Measurements from ENCODE around the gene OLAH. TPM values are rescaled to one million over a fixed set of nuclear protein-coding genes. Genes with fewer than 3 reads are reported as not detected.
"Not testable (repeated sequence)": the region's sequence is repeated elsewhere in the genome, so short reads cannot be mapped to it uniquely, and the experiment has no call there.

OLAH gene
- 1 to 10 TPM in 1 of 2 donors, not detected in 1; 1.1 TPM for total RNA-seq
- 1 to 10 TPM; 2.5 to 4.4 TPM for polyA plus RNA-seq
- long read RNA-seq, donor 1, partial matches to known transcripts: 0 of 1 reads
- long read RNA-seq, donor 1, other reads (novel, unspliced or antisense): 0 of 1 reads
- long read RNA-seq, donor 2: 0 reads

DNA sequence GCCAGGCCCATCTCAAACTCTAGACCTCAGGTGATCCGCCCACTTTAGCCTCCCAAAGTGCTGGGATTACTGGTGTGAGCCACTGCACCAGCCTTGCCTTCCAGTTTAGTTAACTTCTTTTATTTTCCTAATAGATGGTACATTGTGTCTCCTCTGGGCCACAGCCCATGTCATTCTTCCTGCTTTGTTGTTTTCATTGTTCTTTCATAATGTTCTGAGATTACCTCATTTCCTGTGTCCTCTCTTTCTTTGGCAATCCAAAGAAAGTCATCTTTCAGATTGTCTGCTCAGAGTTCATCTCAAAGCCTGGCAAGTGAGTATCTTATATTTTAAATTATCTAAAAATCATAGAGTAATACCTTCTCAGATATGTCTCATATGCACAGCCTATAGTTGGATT, at the start of gene OLAH:
TSS of gene OLAH (plus strand) at position 270 of the 400 bp plus-strand sequence. CDS start 3,346 bp downstream, outside the sequence.
- intact Hi-C loops (cut with DNase I): no loop called here
- H3K9me3 ChIP-seq (ENCODE audit: control insufficient read depth, low read length): no peaks in the 10 kb centered on the region
- no peak within 1 kb of the TSS for H3K4me3 ChIP-seq (ENCODE audit: low read length in 2 of 2)
- peaks cover 2 to 3% of the 10 kb centered on the region in 2 donors for H3K4me1 ChIP-seq (ENCODE audit: control insufficient read depth in 1 of 2, insufficient read depth in 2 of 2, low read length in 2 of 2)
- ATAC-seq (ENCODE audit: low FRiP score): no peak
- WGBS, 2 donors: 97 to 100% methylated on average over 1 of the region's 1 CpG
- no peak for DNase-seq
- no peak within 1 kb of the TSS for H3K27ac ChIP-seq (ENCODE audit: low read depth in 1 of 2, low read length in 2 of 2)
- no peaks in the 10 kb centered on the region for H3K36me3 ChIP-seq (ENCODE audit: control insufficient read depth in 1 of 2, insufficient read depth in 2 of 2, low read length in 1 of 2)
- no peaks in the 10 kb centered on the region for H3K27me3 ChIP-seq (ENCODE audit: control insufficient read depth in 1 of 2, insufficient read depth in 2 of 2, low read length in 1 of 2)

DNA sequence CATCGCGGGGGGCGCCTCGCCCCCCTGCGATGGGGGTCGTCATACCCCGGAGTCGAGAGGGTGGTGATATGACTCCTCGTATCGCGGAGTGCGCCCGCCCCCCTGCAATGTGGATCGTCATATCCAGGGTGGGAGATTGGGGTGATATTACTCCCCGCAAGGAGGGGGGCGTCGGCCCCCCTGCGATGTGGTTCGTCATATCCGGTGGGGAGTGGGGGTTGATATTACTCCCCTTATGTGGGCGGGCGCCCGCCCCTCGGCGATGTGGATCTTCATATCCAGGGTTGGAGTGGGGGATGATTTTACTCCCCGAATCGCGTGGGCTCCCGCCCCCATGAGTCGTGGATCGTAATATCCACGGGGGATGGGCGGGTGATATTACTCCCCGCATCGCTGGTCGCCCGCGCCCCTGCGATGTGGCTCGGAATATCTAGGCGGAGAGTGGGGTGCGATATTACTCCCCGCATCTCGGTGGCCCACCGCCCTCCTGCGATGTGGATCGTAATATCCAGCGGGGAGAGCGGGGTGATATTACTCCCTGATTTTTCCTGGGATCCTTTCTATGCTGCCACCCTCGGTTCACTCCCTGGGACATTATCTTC, 47.7 kb upstream of the OLAH start:
- 58 to 85% methylated on average over 50 of the region's 50 CpGs for WGBS, 2 donors
- no peaks in the 10 kb centered on the region for H3K36me3 ChIP-seq (ENCODE audit: control insufficient read depth in 1 of 2, insufficient read depth in 2 of 2, low read length in 1 of 2)
- intact Hi-C loops (cut with DNase I): no loop called here
- H3K4me3 ChIP-seq (ENCODE audit: low read length in 2 of 2): no peak overlapping the region
- no peaks in the 10 kb centered on the region for H3K4me1 ChIP-seq (ENCODE audit: control insufficient read depth in 1 of 2, insufficient read depth in 2 of 2, low read length in 2 of 2)
- no peaks in the 10 kb centered on the region for H3K27me3 ChIP-seq (ENCODE audit: control insufficient read depth in 1 of 2, insufficient read depth in 2 of 2, low read length in 1 of 2)
- ATAC-seq (ENCODE audit: low FRiP score) (no peak), DNase-seq (no peak)
- no peaks in the 10 kb centered on the region for H3K9me3 ChIP-seq (ENCODE audit: control insufficient read depth, low read length)
- H3K27ac ChIP-seq (ENCODE audit: low read depth in 1 of 2, low read length in 2 of 2): no peak overlapping the region

DNA sequence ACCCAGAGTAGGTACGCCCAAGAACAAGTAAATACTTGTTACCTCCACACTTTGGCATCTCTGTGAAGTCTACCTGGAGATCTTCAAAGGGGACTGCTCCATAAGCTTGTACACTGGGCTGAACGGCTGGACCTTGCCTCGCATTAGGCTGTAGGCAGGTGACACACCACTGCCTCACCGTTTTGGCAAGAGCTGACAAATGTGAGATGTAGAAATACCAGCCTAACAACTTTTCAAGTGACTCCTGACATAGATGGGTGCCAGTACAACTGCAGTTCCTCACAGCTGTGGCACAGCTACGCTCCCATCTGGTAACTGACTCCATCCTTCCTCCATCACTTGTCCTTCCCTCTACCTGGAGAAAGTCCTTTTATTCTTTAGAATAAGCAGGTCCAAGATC, 30.2 kb upstream of the OLAH start:
- ATAC-seq (ENCODE audit: low FRiP score); intact Hi-C loops (cut with DNase I): not testable (repeated sequence)
- WGBS, 2 donors: 71 to 76% methylated on average over 5 of the region's 5 CpGs

DNA sequence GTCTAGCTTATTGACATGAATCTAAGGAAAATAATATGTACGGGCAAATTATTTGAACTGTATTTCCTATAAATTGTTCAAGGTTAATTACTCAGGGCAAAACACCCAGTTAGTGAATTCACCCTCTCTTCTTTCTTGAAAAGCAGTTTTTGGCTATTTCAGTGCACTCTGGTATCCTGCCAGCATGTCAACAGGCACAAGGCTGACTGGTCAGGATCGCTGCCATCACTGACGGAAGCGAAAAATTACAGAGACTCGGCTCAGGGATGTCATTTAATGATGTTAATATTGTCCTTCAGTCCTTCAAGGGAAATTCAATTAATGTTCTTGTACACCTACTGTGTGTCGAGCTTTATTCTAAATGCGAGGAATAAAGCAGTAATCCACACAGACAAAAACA, 28.3 kb upstream of the OLAH start:
- H3K9me3 ChIP-seq (ENCODE audit: control insufficient read depth, low read length): no peaks in the 10 kb centered on the region
- 29 to 34% methylated on average over 7 of the region's 7 CpGs for WGBS, 2 donors
- ATAC-seq (ENCODE audit: low FRiP score) (no peak), DNase-seq (no peak)
- H3K4me3 ChIP-seq (ENCODE audit: low read length in 2 of 2): no peak overlapping the region
- H3K27me3 ChIP-seq (ENCODE audit: control insufficient read depth in 1 of 2, insufficient read depth in 2 of 2, low read length in 1 of 2): no peaks in the 10 kb centered on the region
- no peaks in the 10 kb centered on the region for H3K4me1 ChIP-seq (ENCODE audit: control insufficient read depth in 1 of 2, insufficient read depth in 2 of 2, low read length in 2 of 2)
- intact Hi-C loops (cut with DNase I): no loop called here
- no peaks in the 10 kb centered on the region for H3K36me3 ChIP-seq (ENCODE audit: control insufficient read depth in 1 of 2, insufficient read depth in 2 of 2, low read length in 1 of 2)
- no peak overlapping the region for H3K27ac ChIP-seq (ENCODE audit: low read depth in 1 of 2, low read length in 2 of 2)

More for the DNA sequence above, 30.2 kb upstream of the OLAH start:
- H3K36me3 ChIP-seq (ENCODE audit: control insufficient read depth in 1 of 2, insufficient read depth in 2 of 2, low read length in 1 of 2); H3K9me3 ChIP-seq (ENCODE audit: control insufficient read depth, low read length); H3K27me3 ChIP-seq (ENCODE audit: control insufficient read depth in 1 of 2, insufficient read depth in 2 of 2, low read length in 1 of 2); H3K27ac ChIP-seq (ENCODE audit: low read depth in 1 of 2, low read length in 2 of 2); H3K4me1 ChIP-seq (ENCODE audit: control insufficient read depth in 1 of 2, insufficient read depth in 2 of 2, low read length in 2 of 2); H3K4me3 ChIP-seq (ENCODE audit: low read length in 2 of 2): not testable (repeated sequence)
- peak in 1 of 2 donors; percentile 17 for DNase-seq

DNA sequence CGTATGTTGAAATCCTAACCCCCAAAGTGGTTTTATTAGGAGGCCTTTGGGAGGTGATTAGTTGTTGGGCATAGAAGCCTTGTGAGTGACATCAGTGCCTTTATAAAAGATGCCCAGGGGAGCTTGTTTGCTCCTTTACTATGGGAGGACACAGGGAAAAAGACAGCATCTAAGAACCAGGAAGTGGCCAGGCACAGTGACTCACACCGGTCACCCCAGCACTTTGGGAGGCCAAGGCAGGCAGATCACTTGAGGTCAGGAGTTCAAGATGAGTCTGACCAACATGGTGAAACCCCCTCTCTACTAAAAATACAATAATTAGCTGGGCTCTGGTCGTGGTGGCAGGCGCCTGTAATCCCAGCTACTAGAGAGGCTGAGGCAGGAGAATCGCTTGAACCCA, 22.8 kb upstream of the OLAH start:
- H3K27ac ChIP-seq (ENCODE audit: low read depth in 1 of 2, low read length in 2 of 2); H3K9me3 ChIP-seq (ENCODE audit: control insufficient read depth, low read length); H3K27me3 ChIP-seq (ENCODE audit: control insufficient read depth in 1 of 2, insufficient read depth in 2 of 2, low read length in 1 of 2); DNase-seq; H3K4me3 ChIP-seq (ENCODE audit: low read length in 2 of 2); ATAC-seq (ENCODE audit: low FRiP score); intact Hi-C loops (cut with DNase I); H3K36me3 ChIP-seq (ENCODE audit: control insufficient read depth in 1 of 2, insufficient read depth in 2 of 2, low read length in 1 of 2); H3K4me1 ChIP-seq (ENCODE audit: control insufficient read depth in 1 of 2, insufficient read depth in 2 of 2, low read length in 2 of 2): not testable (repeated sequence)
- WGBS, 2 donors: 84 to 86% methylated on average over 2 to 4 of the region's 5 CpGs

DNA sequence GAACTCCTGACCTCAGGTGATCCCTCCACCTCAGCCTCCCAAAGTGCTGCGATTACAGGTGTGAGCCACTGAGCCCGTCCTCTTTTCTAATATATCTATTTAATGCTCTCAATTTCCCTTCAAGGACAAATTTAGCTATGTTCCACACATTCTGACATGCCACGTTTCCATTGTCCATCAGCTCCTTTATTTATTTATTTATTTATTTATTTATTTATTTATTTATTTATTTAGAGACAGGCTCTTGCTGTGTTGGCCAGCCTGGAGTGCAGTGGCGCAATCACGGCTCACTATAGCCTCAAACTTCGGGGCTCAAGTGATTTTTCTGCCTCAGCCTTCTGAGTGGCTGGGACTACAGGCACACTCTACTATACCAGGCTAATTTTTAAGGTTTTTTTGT, 20.7 kb upstream of the OLAH start:
- H3K4me1 ChIP-seq (ENCODE audit: control insufficient read depth in 1 of 2, insufficient read depth in 2 of 2, low read length in 2 of 2); ATAC-seq (ENCODE audit: low FRiP score); H3K36me3 ChIP-seq (ENCODE audit: control insufficient read depth in 1 of 2, insufficient read depth in 2 of 2, low read length in 1 of 2); H3K4me3 ChIP-seq (ENCODE audit: low read length in 2 of 2); DNase-seq; H3K27me3 ChIP-seq (ENCODE audit: control insufficient read depth in 1 of 2, insufficient read depth in 2 of 2, low read length in 1 of 2); intact Hi-C loops (cut with DNase I); H3K27ac ChIP-seq (ENCODE audit: low read depth in 1 of 2, low read length in 2 of 2); H3K9me3 ChIP-seq (ENCODE audit: control insufficient read depth, low read length): not testable (repeated sequence)
- 85 to 87% methylated on average over 6 of the region's 6 CpGs for WGBS, 2 donors

DNA sequence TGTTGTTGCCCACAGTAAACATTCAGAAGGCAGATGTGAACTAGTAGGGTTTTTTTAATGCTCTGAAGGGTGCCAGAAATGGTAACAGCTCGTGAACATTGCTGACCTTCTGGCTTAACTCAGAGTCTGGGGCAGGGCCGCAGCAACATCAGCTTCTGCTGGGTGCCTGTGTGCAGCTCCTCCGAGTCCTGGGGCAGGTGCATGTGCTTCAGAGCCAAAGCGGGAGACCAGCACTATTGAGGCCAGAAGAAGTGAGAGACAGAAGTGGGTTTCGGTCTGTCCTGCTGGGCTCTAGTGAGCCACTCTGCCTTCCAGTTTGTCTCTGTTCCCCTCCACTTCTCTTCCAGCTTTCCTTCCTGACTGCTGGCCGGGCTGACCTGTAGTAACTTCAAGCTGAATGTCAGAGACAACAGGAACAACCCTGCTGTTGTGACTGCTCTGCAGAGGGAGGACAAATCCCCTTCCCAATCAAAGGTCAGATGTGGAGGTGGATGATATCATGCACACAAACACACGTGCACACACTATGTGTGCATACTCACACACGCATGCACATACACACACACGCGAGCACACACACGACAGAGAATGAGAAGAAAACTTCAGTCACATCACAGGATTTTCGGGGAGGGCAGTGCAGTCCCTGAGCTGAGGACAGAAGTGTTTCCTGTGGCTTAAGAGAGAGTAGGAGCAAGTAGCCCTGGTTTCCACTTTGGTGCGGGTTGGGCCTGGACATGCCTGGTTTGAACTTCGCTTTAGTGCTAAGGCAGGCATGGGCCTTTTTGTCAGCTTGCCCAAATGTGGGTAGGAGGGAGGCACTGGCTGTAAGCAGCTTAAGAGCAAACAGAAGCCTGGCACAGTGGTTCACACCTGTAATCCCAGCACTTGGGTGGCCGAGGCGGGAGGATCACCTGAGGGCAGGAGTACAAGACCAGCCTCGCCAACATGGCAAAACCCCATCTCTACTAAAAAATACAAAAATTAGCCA, 19.4 kb upstream of the OLAH start:
- H3K27ac ChIP-seq (ENCODE audit: low read depth in 1 of 2, low read length in 2 of 2); H3K4me1 ChIP-seq (ENCODE audit: control insufficient read depth in 1 of 2, insufficient read depth in 2 of 2, low read length in 2 of 2); intact Hi-C loops (cut with DNase I); H3K4me3 ChIP-seq (ENCODE audit: low read length in 2 of 2); H3K36me3 ChIP-seq (ENCODE audit: control insufficient read depth in 1 of 2, insufficient read depth in 2 of 2, low read length in 1 of 2); H3K27me3 ChIP-seq (ENCODE audit: control insufficient read depth in 1 of 2, insufficient read depth in 2 of 2, low read length in 1 of 2); H3K9me3 ChIP-seq (ENCODE audit: control insufficient read depth, low read length); ATAC-seq (ENCODE audit: low FRiP score); DNase-seq: not testable (repeated sequence)
- 90% methylated on average over 17 of the region's 17 CpGs for WGBS, 2 donors

DNA sequence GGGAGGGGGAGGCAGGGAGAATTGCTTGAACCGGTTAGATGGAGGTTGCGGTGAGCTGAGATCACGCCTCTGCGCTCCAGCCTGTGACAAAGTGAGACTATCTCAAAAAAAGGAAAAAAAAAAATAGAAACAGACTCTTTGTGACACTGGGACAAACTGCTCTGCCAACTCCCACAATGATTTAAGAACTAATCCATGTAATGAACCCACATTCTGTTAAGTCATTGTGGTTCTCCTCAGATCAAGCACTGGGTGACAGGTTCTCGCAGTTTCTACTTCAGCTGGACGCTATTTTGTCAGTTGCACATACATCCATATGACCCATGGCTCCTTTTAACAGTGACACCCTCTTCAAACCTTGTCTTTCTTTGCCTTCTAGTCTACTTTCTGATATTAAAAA, 18.7 kb upstream of the OLAH start:
- H3K9me3 ChIP-seq (ENCODE audit: control insufficient read depth, low read length); H3K36me3 ChIP-seq (ENCODE audit: control insufficient read depth in 1 of 2, insufficient read depth in 2 of 2, low read length in 1 of 2); ATAC-seq (ENCODE audit: low FRiP score); DNase-seq; H3K27ac ChIP-seq (ENCODE audit: low read depth in 1 of 2, low read length in 2 of 2); H3K27me3 ChIP-seq (ENCODE audit: control insufficient read depth in 1 of 2, insufficient read depth in 2 of 2, low read length in 1 of 2); H3K4me3 ChIP-seq (ENCODE audit: low read length in 2 of 2); H3K4me1 ChIP-seq (ENCODE audit: control insufficient read depth in 1 of 2, insufficient read depth in 2 of 2, low read length in 2 of 2); intact Hi-C loops (cut with DNase I): not testable (repeated sequence)
- WGBS, 2 donors: 93 to 96% methylated on average over 6 of the region's 6 CpGs

Measured in aorta (tissue), 5 donors.